ENCODE results near the gene MAN1B1. TPM values are rescaled to one million over a fixed set of nuclear protein-coding genes. Genes with fewer than 3 reads are reported as not detected.
A peak's percentile ranks its signal among the peaks of the same experiment; 100 is the strongest.

MAN1B1 gene
- total RNA-seq, 1 donor from 2014 or later = 70.4 TPM

- peaks cover 20% of the 10 kb centered on the region for H3K27me3 Mint-ChIP-seq (ENCODE audit: unreplicated experiment)
- peaks cover 25% of the 10 kb centered on the region for H3K36me3 Mint-ChIP-seq (ENCODE audit: low read depth, unreplicated experiment)
- H3K27ac Mint-ChIP-seq (ENCODE audit: unreplicated experiment) = peak overlapping the region; percentile 28
- no peaks in the 10 kb centered on the region for H3K9me3 Mint-ChIP-seq (ENCODE audit: unreplicated experiment)
- H3K4me3 Mint-ChIP-seq (ENCODE audit: unreplicated experiment) = peak overlapping the region; percentile 94
- no peak for TF ChIP-seq CTCF (IDR thresholded peaks at IDR 0.05; ENCODE audit: unreplicated experiment)
- peaks cover 12% of the 10 kb centered on the region for H3K4me1 Mint-ChIP-seq (ENCODE audit: unreplicated experiment)
- no peak for DNase-seq (ENCODE audit: low spot score)
Observed at GRCh38 chr9:137087409-137087925, 682 bp downstream of the MAN1B1 start.

GRCh38 chr9:137088121-137088520 is 1.3 kb downstream of the MAN1B1 start:
- Mint-ChIP-seq H3K27ac (ENCODE audit: unreplicated experiment) (peak overlapping the region; percentile 28), H3K4me3 (ENCODE audit: unreplicated experiment) (peak overlapping the region; percentile 94)

GRCh38 chr9:137089232-137089947 is 2.6 kb downstream of the MAN1B1 start:
- Mint-ChIP-seq H3K27me3 (ENCODE audit: unreplicated experiment) (peaks cover 16% of the 10 kb centered on the region), H3K4me1 (ENCODE audit: unreplicated experiment) (peaks cover 12% of the 10 kb centered on the region), H3K27ac (ENCODE audit: unreplicated experiment) (no peak overlapping the region)

More at GRCh38 chr9:137088121-137088520, 1.3 kb downstream of the MAN1B1 start:
- no peak for TF ChIP-seq CTCF (IDR thresholded peaks at IDR 0.05; ENCODE audit: unreplicated experiment)
- Mint-ChIP-seq H3K36me3 (ENCODE audit: low read depth, unreplicated experiment) (peaks cover 30% of the 10 kb centered on the region), H3K27me3 (ENCODE audit: unreplicated experiment) (peaks cover 22% of the 10 kb centered on the region), H3K9me3 (ENCODE audit: unreplicated experiment) (no peaks in the 10 kb centered on the region), H3K4me1 (ENCODE audit: unreplicated experiment) (peaks cover 12% of the 10 kb centered on the region)
- DNase-seq (ENCODE audit: low spot score) = no peak

GRCh38 chr9:137095664-137096517 is 9.1 kb downstream of the MAN1B1 start:
- Mint-ChIP-seq H3K4me1 (ENCODE audit: unreplicated experiment) (no peaks in the 10 kb centered on the region), H3K27ac (ENCODE audit: unreplicated experiment) (no peak overlapping the region), H3K36me3 (ENCODE audit: low read depth, unreplicated experiment) (peaks cover 34% of the 10 kb centered on the region), H3K9me3 (ENCODE audit: unreplicated experiment) (no peaks in the 10 kb centered on the region), H3K27me3 (ENCODE audit: unreplicated experiment) (peaks cover 7% of the 10 kb centered on the region), H3K4me3 (ENCODE audit: unreplicated experiment) (no peak overlapping the region)
- TF ChIP-seq CTCF (IDR thresholded peaks at IDR 0.05; ENCODE audit: unreplicated experiment) = no peak
- no peak for DNase-seq (ENCODE audit: low spot score)

More at GRCh38 chr9:137089232-137089947, 2.6 kb downstream of the MAN1B1 start:
- peak overlapping the region; percentile 69 for H3K4me3 Mint-ChIP-seq (ENCODE audit: unreplicated experiment)
- no peak for TF ChIP-seq CTCF (IDR thresholded peaks at IDR 0.05; ENCODE audit: unreplicated experiment)
- no peaks in the 10 kb centered on the region for H3K9me3 Mint-ChIP-seq (ENCODE audit: unreplicated experiment)
- no peak for DNase-seq (ENCODE audit: low spot score)
- H3K36me3 Mint-ChIP-seq (ENCODE audit: low read depth, unreplicated experiment) = peaks cover 34% of the 10 kb centered on the region

All from endothelial cell (in vitro differentiated cells).